GM06990 (cell line): Measurements from ENCODE around the gene ATP5F1D.
A peak's percentile ranks its signal among the peaks of the same experiment; 100 is the strongest.

ENCODE experiments used
- DNase-seq: peaks from one replicate; pipeline ENCODE4 v3.0.0-alpha.2; 2011; ENCODE audit not compliant: insufficient read length; ENCODE audit errors: extremely low read depth
- H3K27me3 ChIP-seq: replicated peaks from 2 replicates; pipeline ENCODE4 v1.6.0; 2011; ENCODE audit warnings: low read length; ENCODE audit not compliant: control insufficient read depth, insufficient read depth
- H3K36me3 ChIP-seq: 2 replicates; pipeline ENCODE4 v1.5.1; 2011; ENCODE audit warnings: low read length; ENCODE audit not compliant: control insufficient read depth, insufficient read depth
- H3K4me3 ChIP-seq: replicated peaks from 2 replicates; pipeline ENCODE4 v1.5.1; 2011; ENCODE audit warnings: low read depth, mild to moderate bottlenecking, control low read depth, low read length
- TF ChIP-seq, protein P1 (sequence below): IDR thresholded peaks from 2 replicates; pipeline ENCODE4 v1.5.1; 2011; ENCODE audit warnings: low read length, control low read depth, mild to moderate bottlenecking, inconsistent platforms; ENCODE audit not compliant: insufficient read depth, poor library complexity, severe bottlenecking

Gene ATP5F1D

DNA sequence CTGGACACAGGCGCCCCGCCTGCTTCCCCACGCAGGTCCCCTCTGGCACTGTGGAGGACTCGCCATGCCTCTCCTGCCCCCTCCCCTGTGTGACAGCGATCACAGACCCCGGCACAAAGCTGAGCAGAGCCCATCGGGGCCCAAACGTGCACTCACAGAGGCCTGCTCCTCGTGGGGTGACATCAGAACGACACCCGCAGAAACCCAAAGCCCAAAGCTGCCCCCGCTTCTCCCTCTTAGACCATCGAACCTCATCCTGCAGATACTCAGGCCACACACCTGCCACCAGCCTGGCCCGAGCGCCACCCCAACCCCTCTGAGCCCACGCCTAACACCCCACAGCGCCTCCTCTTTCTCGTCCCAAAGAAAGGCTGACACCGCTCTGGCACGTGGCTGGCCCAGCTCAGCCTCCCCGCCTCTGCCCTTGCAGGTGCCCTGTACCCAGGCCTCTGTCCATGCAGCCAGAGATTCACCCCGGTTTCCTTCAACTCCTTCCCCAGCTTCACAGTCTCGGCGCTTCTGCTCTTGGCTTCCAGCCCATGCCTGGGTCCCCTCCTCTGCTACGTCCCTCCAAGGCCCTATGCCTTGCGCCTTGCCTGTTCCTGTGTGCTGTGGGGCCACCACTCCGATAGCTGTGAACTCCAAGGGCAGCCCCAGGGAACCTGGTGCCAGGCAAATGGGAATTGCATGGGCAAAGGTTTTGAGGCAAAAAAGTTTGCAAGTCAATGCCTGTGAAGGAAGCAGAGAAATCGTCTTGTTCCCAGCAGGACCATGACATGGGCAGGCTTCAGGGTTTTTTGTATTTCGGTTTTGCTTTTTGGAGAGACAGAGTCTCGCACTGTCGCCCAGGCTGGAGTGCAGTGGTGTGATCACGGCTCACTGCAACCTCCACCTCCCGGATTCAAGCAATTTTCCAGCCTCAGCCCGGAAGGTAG, 2.9 kb upstream of the ATP5F1D start:
- TF ChIP-seq, protein P1, sequence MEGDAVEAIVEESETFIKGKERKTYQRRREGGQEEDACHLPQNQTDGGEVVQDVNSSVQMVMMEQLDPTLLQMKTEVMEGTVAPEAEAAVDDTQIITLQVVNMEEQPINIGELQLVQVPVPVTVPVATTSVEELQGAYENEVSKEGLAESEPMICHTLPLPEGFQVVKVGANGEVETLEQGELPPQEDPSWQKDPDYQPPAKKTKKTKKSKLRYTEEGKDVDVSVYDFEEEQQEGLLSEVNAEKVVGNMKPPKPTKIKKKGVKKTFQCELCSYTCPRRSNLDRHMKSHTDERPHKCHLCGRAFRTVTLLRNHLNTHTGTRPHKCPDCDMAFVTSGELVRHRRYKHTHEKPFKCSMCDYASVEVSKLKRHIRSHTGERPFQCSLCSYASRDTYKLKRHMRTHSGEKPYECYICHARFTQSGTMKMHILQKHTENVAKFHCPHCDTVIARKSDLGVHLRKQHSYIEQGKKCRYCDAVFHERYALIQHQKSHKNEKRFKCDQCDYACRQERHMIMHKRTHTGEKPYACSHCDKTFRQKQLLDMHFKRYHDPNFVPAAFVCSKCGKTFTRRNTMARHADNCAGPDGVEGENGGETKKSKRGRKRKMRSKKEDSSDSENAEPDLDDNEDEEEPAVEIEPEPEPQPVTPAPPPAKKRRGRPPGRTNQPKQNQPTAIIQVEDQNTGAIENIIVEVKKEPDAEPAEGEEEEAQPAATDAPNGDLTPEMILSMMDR = no peak
- DNase-seq = no peak
- H3K4me3 ChIP-seq = peak overlapping the region; percentile 53; the same call in 1 of the 2 replicates
- H3K36me3 ChIP-seq = no peaks in the 10 kb centered on the region
- no peaks in the 10 kb centered on the region for H3K27me3 ChIP-seq

DNA sequence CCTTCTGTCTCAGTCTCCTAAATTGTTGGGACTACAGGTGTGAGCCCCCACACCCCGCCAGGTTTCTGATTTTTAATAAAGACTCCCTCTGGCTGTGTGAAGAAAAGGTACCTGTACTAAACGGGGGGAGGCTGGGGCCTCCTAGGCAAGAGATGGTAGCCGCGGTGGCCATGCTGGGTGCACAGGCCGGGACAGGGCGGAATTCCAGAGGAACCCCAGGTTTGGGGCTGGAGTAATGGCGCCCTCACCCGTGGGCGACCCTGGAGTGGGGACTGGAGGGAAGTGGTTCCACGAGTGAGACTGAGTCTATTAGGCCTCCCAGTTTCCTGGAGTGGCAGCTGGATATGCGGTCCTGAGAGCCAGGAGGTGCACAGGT, 2.1 kb upstream of the ATP5F1D start:
- H3K36me3 ChIP-seq = no peaks in the 10 kb centered on the region; the same call in 1 of the 2 replicates
- no peak for DNase-seq
- no peak overlapping the region for H3K4me3 ChIP-seq
- TF ChIP-seq, protein P1 = no peak
- no peaks in the 10 kb centered on the region for H3K27me3 ChIP-seq

DNA sequence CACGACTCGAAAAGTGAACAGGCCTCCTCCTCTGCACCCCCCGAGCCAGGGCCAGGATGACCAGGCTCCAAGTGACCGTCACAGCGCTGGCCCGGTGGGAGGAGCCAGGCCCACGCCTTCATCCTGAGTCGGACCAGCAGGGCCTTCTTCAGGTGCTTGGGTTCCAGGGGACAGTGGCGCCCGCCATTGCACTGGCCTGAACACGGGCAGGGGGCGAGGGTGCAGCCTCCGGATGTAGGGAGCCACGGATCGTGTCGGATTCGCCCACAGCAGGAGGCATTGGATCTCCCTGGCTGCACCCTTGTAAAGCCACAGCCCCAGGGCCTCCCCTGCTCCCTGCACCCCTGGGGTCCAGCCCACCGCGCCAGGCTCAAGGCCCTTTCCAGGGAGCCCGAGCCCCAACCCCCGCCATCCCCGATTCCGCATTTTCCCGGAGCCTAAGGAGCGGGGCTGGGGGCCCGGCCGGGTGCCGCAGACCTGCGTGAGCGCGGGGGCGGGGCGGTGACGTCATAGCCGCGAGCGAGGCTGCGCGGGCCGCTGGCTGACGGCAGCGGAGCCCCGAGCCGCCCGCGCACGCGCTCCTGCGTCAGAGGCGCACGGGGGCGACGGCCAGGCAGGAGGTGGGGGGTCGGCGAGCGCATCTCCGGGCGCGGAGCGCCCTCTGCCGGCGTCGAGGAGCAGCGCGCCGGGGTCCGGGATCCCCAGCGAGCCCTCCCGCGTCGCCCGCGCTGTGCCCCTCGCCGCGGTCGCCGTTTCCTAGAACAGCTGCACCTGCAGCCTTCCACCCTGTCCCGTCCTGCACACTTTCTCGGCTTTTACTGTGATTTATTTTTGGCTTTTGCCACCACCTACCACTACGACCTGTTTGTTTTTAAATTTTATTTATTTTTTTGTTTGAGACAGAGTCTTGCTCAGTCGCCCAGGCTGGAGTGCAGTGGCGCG, 1.5 kb upstream of the ATP5F1D start:
- H3K36me3 ChIP-seq = no peaks in the 10 kb centered on the region; the same call in none of the 2 replicates
- TF ChIP-seq, protein P1 = peak; percentile 38
- DNase-seq = peak; percentile 92
- no peaks in the 10 kb centered on the region for H3K27me3 ChIP-seq
- peak overlapping the region; percentile 49 for H3K4me3 ChIP-seq

DNA sequence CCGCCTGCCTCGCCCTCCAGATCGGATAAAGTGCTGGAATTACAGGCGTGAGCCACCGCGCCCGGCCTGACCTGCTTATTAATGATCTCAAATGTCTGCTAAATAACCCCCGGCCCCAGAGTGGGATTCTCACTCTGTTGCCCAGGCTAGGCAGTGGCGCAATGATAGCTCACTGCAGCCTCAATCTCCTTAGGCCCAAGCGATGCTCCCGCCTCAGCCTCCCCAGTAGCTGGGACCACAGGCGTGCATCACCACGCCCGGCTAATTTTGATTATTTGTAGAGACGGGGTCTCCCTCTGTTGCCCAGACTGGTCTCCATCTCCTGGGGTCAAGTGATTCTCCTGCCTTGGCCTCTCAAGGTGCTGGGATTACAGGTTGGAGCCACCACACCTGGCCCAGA, 626 bp upstream of the ATP5F1D start:
- no peak for DNase-seq
- no peaks in the 10 kb centered on the region for H3K27me3 ChIP-seq
- TF ChIP-seq, protein P1 = no peak

DNA sequence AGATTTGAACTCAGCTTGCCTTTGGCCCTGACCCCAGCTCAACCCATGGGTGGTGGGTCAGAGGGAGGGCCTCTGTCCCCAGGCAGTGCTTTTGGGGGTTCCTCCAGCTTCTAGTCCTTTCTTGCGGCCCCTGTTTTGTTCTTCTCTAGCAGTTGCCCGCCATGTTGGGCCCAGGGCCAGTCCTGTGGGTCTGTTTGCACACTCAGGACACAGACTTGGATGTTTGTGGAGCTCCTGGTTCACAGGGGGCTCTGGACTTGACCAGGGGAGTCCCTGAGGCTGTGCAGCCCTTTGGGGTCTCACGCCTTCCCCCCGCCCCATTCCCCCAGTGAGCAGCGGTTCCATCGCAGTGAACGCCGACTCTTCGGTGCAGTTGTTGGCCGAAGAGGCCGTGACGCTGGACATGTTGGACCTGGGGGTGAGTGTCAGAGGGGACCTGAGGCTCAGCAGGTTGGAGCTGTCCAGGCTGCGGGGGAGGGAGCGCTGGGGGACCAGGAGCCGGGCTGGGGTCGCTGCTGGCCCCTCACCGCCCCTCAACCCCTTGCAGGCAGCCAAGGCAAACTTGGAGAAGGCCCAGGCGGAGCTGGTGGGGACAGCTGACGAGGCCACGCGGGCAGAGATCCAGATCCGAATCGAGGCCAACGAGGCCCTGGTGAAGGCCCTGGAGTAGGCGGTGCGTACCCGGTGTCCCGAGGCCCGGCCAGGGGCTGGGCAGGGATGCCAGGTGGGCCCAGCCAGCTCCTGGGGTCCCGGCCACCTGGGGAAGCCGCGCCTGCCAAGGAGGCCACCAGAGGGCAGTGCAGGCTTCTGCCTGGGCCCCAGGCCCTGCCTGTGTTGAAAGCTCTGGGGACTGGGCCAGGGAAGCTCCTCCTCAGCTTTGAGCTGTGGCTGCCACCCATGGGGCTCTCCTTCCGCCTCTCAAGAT, 2.5 kb downstream of the ATP5F1D start:
- TF ChIP-seq, protein P1 = peak; percentile 98
- H3K36me3 ChIP-seq = peaks cover 2% of the 10 kb centered on the region
- DNase-seq = peak; percentile 79
- H3K4me3 ChIP-seq = peak overlapping the region; percentile 54
- H3K27me3 ChIP-seq = no peaks in the 10 kb centered on the region

More for the DNA sequence above, 626 bp upstream of the ATP5F1D start:
- H3K4me3 ChIP-seq = peak overlapping the region; percentile 88
- H3K36me3 ChIP-seq = no peaks in the 10 kb centered on the region; the same call in none of the 2 replicates
